GM19099 (cell line): ENCODE data around the gene CKS1B.

Experiments used
- POLR2A ChIP-seq: IDR thresholded peaks from 3 replicates; pipeline ENCODE4 v1.6.1; 2011; ENCODE audit warnings: low read depth; ENCODE audit not compliant: insufficient read length; ENCODE audit errors: extremely low read depth

The CKS1B gene

DNA sequence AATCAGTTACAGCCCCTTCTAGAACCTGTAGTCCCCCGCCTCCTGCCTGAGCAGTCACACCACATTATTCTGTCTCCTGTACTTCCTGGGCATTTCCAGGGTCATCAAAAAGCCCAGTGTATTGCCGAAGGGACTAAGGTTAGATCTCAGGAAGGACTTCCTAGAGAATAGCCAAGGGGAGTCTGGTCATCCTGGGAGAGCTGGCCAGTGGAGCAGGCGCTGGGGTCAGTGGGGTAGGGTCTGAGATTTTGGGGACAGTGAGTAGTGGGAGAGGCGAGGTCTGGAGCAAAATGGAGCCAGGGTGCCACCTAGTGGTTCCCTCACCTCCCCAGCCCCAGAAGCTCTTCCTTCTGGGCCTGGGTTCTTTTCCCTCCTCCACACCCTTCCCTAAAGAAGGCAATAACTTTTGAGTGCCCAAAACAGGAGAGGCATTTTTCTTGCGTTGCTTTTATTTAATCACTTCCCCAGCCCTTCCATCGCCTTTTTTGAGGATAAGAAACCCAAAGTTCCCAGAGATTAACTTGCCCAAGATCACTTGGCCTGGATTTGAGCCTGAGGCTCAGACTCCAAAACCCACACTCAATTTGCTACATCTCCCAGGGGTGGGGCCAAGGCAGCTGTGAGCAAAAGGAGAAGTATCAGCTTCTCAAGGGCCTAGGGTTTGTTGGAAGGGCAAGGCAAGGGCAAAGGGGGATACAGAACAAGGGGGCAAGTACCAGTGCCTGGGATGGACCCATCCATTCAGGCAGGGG, 30.7 kb upstream of the CKS1B start:
- TF ChIP-seq POLR2A = no peak

DNA sequence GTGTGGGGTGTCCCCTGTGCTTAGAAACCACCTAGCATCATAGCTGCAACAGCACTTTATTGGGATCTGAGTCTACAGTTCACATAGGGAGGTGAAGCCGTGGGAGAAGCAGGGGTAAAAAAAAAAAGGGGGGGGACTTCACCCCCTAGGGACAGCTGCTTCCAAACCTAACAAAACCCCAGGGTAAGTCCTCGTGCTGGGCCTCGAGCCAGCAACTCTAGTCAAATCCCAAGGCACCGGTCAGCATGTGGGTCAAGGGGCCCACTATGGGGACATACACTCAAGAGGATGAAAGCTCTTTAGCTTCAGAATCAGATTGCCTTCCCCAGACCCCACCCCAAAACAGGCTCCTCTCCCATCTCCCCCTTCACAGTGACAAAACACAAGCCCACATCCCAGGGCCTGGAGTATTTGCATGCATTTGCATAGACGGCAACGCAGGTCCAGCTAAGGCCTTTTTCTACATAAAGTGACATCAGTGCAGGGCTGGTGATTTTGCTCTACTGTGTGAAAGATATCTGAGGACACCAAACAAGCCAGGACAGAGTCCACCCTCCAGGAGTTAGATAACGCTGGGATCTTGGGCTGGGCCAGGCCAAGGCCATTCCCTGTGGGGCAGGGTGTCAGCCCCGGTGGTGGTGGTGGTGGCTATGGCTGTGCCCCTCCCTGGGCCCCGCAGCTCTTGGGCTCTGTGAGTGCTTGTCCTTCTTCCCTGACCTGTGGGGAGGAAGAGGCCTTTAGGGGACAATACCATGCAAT, 29.9 kb upstream of the CKS1B start:
- no peak for TF ChIP-seq POLR2A

DNA sequence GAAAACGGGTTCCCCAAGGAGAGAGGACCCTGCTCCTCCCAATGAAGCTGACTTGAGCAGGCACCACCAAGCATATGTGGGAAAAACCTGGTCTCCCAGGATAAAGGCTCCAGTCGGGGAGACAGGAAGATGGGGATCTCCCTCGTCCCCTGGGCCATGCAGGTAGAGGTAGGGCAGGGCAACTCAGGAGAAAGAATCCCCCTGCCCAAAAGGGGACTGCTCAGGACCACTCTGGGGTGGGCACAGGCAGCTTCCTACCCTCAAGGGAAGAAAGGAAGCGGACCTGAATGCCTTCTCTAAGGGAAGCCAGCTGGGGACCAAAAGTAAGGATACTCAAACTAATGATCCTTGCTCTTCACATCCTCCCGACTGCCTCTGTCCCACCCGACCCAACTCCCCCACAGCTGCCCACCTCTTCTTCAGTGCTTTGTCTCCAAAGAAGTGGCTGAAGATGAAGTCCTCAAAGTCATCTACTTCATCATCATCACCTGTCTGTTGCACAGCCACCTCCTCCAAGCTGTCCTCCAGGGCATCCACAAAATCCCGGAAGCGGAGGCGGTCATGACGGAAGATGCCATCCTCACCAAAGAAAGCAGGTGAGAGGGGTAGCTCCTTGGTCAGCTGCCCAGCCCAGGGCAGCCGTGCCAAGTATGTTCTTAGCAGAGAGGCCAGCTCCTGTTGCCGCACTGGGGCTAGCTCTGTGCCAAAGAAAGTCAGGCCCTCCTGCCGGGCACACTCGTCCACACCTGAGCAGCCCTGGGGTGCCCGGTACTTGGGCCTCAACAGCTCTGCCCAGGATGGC, 29.1 kb upstream of the CKS1B start:
- TF ChIP-seq POLR2A = no peak

DNA sequence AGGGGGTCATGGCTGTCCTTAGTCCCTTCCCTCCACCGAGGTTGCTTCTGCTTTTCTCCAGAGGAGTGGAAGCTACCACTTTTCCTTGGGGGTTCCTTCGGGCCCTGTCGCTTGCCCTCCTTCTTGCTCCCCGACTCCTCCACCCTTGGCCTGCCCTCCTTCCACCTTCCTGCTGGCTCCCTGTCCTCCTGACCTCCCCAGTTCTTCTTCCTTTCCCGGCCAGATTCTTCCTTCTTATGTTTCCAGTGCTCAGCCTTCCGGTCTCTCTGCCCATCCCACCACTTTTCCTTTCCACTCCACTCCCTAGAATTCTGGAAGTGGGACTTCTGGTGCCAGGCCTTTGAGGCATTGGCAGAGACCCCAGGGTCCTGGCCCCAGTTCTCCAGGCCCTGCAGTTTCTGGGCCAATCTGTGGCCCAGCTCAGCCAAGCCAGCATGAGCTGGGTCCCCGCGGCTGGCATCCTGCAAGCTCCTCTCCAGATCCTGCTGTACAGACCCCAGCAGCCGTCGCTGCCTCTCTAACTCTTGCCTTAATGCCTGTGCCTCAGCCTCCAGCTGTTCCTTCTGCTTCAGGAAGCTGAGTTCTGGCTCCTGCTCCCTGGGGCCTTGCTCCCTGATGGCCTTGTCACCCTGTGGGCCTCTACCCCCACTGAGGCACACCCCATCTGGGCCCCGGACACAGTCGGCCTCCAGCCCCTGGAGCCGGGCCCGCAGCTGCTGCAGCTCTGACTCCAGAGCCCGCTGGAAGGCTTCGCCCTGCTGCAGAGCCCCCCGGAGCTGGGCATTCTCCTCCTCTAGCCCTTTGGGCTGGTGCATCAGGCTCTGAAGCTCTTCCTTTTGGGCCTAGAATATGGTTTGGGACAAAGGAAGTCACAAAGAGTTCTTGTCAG, 28.3 kb upstream of the CKS1B start:
- no peak for TF ChIP-seq POLR2A

DNA sequence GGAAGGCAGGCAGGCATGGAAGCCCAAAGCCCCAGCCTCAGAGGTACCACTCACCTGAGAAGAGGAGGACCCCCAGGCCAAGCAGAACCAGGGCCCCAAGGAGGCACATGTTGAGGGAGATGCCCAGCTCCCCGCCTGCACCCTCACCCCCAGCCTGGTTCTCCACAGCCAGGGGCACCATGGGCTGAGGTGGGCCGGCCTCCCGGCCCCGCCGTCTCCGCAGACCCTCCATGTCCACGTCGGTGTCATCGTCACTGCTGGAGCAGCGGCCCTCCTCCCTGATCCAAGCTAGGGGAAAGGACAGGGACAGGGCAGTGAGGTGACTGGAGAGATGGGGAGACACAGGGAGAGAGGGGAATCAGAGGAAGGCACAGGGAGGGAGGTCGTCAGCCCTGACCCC, 26.4 kb upstream of the CKS1B start:
- no peak for TF ChIP-seq POLR2A

DNA sequence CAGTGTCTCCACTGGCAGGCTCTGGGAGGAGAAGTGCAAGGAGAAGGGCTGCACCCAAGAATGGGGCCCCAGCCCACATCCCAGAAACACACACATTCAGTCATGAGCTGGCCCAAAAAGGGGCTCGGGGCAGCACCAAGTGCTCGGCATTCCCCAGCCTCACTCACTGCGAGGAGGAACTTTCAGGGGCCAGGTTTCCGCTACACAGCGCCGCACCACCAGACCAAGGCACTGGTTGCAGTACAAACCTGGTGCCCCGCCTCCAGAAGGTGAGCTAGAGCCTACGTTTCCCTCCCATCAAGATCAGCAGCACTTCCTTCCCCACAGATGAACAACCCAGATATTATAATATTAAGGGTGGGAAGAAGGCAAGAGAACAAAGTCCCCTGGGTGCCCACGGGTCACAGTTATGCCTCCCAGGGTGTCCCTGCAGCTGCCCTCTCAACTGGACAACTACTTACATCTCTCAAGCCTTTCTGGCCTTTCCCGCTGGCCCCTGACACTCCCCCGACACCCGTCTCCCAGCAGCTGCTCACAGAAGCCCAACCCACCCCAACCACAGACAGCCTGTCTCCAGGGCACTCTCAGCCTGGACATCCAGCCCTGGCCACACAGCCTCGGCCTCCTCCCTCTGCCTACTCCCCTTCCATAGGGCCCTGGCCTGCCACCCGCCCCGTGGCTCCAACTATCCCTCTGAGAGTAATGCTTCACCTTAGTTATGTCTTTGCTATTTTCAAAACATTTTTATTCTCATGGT, 22.4 kb upstream of the CKS1B start:
- TF ChIP-seq POLR2A = no peak

DNA sequence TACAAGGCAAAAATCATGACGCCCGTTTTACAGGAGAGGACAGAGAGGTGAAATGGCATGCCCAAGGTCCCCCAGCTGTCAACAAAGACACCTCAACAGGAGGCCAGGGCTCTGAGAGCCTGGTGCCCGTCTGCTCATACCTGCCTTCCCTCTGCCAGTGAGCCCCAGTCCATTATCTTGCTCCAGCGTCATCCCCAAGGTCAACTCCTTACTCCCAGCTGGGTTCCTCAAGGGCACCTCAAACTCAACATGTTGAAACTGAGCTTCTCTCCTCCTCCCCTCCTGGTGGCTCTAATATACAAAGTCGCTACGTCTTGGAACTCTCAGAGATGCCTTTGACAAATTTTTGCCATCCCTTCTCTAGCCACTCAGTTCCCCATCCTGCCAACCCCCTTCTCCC, 21.8 kb upstream of the CKS1B start:
- no peak for TF ChIP-seq POLR2A

DNA sequence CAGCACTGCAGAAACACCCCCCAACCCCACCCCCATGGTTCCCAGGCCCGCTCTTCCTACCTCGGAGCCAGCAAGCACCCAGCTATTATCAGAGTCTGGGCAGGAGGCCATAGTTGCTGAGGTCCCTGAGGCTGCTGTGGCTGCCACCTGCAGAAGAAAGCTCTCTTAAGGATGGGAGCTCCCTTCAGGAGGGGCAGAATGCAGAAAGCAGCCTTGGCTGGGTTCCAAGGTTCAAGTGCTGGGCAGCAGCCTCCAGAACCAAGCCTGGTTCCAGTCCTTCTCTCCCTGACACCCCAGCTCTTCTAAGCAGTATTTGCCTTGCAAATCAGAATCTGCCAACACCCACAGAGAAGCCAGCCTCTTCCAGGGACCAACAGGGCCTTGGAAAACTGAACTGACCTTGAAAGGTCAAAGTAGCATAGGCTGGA, 20.9 kb upstream of the CKS1B start:
- TF ChIP-seq POLR2A = no peak

DNA sequence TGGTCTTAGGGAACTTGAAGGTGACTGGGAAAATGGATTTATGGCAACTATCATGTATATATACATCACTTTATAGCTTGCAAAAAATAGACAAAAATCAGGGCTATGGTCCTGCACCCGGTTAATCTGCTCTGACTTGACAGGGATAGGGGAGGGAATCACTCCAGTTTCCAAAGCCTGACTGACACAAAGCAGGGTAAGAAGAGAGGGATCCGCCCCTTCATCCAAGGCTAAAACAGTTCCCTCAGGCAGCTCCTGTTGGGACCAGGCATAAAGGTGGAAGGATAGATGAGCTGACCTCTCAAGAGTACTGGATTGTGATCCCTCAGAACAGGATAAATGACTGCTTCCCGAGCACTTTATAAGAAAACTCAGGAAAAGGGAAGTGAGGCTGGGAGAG, 19.9 kb upstream of the CKS1B start:
- TF ChIP-seq POLR2A = no peak

DNA sequence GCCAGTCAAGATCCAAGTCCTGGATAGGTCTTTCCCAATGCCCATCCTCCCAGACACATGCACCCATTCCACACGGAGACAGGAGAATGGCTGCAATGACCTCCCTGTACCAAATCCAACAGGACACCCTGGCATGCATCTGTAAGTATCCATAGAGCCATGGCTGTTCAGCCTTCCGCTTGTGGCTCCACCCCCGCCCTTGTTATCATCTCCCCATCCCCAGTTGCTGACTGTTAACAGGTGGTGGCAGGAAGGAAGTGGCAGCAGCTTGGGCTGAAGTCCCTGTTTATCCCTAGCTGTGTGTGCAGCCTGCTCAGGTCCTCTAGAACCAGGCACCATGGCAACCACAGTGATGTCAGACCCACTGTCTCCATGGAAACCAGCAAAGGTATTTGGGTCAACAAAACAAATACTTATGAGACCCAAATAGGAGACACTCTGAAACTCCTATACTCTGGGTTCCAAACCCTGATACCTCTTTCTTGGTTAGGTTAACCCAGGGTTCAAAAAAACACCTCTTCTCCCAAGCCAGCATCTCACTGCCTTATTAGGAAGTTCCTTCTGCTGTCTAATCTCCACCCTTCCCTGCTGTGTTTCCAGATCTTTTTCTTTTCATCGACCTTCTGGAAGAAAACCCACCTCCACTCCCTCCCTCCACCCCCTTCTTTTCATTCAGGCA, 19.3 kb upstream of the CKS1B start:
- TF ChIP-seq POLR2A = no peak

DNA sequence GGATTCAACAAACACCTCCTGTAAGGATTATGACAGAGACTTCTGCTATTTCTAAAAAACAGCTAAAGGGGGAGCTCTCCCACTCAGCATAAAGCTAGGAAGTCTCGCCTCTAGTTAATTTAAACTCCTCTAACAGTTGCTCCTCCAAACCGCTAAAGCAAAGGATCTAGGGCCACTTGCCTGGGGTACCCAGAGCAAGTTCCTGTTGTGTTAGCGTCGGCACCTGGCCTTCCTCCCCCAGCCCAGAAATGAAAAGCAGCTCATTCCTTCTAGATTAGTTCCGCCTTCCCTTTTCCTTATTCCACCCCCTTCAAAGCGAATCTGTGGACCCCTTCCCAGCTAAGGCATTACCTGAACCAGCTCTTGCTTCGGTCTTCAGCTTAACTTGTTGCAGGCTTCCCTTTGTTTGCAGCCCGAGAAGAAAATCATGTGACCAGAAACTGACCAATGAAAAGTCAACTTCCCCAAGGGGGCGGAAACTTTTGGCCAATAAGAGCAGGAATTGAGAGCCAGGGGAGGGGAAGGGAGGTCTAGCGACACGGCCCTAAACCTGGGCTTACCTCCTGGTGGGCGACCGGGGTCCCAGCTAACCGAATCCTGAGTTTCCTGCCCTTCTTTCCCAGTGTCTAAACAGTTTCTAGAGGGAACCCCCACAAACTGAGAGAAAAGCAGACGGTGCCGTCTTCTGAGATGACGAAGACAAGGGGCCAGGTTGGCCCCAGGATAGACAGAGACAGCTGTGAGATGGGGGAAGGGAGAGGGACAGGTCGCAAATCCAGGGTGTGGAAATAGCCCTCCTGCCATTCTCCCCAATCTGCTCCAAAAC, 18.6 kb upstream of the CKS1B start, which contains the start of gene PBXIP1:
PBXIP1 (minus strand) TSS at position 382 of the 826 bp plus-strand sequence. CDS start 2,378 bp downstream, outside the sequence.
- TF ChIP-seq POLR2A = peak; percentile 46

DNA sequence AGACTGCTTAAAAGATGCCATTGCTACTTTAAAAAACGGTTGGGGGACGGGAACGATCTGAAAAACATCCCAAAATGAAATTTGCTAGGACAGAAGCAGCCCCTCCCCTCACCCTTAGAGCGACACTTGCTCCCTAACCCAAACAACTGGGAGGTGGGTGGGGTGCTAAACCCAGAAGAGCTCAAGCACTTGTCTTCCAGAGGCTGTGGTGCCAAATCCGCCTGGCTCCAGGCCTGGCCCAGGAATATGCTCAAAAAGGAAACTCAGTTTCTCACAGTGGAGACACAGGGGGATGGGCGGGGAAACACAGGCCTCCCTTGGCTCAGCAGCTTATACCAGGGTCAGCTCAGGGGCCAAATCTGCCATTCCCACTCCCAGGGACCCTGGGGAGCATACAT, 17.9 kb upstream of the CKS1B start:
- TF ChIP-seq POLR2A = no peak
